ENCODE data around the gene PRRC2B.
"Not testable (repeated sequence)": the region's sequence is repeated elsewhere in the genome, so short reads cannot be mapped to it uniquely, and the experiment has no call there.

Gene PRRC2B

DNA sequence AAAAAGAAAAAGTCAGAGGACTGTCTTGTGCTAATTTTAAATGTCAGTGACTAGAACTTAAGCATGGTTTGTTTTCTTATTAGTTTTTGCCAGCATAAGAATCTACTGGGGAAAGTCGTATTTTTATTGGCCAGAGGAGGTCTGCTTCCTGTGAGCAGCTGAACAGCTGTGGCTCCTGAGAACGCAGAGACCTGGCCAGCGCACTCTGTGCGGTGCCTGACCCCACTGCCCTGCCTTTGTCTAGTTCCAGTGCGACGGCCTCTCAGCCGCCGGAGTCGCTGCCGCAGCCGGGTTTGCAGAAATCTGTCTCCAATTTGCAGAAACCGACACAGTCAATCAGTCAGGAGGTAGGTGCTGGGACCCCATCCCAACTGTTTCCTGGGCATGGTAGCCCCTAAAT, 42.5 kb downstream of the PRRC2B start:
- DNase-seq (ENCODE audit: low read depth), result no peak

DNA sequence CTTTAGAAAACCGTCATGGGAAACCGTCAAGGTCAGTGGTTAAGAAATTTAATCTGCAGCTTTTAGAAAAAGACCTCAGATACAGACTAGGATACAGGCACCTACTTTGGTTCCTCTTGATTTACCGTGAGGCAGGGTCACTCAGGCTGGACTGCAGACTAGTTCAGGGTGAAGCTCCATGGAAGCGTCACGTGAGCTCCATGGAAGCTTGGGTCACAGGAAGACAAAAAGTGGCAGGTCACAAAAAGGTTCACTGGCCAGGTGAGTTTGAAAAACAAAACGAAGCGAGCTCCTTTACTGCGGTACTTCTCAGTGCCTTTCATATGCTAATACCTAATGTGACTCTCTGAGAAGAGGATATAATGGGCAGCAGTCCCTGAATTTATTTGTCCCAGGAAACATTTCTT, 43.0 kb downstream of the PRRC2B start:
- no peak for DNase-seq (ENCODE audit: low read depth)

DNA sequence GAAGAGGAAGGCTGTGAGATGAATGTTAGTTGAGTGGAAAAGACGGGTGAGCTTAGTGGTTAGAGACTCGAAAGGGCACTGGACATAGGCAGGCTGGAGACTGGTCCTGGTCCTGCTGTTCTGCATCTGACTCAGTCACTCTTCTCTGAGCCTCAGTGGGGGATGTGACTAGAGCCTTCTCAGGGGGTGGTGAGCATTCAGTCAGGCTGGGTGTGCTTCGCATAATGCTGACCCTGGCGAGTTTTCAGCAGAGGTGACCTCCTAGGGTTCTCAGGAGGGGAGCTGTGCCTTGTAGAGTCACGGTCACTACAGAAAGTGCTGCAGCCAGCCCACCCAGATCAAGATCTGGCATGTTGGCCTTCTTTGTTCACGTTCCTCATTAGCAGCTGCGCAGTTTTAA, 44.3 kb downstream of the PRRC2B start:
- DNase-seq (ENCODE audit: low read depth), result no peak

DNA sequence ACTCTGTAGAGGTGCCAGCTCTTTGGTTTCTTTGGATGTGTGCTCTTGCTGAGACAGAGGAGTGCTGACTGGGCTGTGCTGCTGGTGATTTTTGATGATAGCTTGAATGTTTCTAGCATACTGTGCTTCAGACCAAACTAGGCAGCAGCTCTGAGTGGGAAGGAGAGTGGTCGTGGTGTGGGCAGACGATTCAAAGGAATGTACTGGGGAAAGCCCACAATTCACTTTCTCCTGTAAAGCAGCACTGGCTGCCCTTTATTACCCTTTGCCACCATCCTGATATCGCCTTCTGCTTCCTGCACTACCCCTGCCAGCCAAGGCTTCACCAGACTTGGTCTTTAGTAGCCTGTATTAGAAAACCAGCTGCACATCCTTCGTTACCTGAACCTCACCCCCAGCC, 45.3 kb downstream of the PRRC2B start:
- no peak for DNase-seq (ENCODE audit: low read depth)

DNA sequence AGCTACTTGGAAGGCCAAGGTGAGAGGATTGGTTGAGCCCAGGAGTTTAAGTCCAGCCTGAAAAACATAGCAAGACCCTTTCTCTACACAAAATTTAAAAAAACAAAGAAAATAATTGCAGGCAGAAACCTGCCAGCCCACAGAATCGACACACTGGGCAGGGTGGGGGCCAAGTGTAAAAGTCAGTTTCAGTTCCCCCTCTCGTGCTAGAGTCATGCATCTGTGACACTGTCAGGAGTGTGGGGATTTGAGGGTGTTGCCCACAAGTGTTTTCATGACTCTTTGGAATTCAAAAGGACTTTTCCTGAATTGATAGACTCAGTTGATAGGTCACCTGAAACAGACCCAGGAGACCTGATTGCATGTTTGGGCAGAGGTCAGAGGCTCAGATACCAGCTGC, 47.6 kb downstream of the PRRC2B start:
- no peak for DNase-seq (ENCODE audit: low read depth)

DNA sequence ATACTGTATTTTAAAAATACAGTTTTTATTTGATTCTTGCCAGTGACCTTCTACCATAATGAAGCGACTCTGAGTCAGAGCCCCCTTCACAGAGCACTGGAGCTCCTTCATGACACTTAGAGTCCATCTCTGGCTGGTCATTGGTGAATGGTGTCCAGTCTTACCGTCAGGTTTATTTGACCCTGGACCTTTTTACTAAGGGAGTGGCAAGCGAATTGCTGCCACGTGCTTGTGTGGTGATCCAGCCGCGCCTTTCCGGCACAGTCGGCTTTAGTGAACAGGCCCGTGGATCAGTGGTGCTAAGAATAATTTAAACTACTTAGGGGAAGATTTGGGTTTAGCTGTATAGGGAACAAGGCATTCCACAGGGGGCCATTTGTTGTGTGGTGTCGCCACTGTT, 48.5 kb downstream of the PRRC2B start:
- no peak for DNase-seq (ENCODE audit: low read depth)

DNA sequence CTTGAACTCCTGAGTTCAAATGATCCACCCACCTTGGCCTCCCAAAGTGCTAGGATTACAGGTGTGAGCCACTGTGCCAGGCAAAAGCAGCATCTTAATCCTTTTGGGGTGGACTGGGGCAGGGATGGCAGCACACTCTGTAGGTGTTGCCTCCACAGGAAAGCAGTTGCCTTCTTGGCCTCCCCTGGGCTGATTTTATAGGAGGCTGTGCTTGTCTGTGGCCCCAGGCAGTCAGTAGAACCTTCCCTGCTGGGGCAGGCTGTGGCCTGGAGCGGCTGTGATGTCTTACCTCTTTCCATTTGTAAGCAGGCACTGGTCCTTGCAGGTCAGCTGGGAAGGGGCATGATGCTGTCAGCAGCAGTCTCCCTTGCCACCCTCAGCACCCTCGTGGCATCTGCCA, 49.8 kb downstream of the PRRC2B start:
- DNase-seq (ENCODE audit: low read depth), result no peak

DNA sequence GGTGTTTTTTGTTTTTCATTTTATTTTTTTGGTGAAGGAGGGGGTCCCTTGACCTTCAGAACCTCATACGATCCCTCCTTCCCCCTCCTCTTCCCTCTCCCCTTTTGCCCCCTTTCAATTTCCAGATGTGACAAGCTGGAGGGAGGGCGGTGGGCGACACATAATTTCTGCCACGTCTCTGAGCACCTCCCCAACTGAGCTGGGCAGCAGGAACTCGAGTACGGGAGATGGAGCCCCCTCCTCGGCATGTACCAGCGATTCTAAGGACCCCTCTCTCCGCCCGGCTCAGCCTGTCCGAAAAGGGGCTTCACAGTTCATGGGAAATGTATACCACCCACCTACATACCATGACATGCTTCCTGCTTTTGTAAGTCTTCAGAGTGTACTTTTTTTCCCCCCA, 52.4 kb downstream of the PRRC2B start:
- DNase-seq (ENCODE audit: low read depth), result no peak

DNA sequence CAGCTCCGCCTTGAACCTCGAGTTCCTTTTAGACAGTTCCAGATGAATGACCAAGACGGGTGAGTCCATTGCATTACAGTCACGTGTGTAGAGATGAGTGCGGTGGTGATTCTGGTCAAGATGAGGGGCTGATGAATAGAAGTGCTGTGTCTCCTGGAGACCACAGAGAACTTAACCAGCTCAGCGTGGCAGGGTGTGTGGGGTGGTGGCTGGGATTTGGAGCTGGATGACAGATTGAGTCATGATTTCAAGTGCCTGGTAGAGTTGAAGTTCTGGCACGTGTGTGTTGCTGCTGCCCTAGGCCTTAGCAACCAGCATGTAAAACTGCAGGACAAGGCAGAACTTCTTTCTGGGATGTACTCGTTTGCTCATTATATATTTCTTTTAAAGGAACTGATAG, 53.3 kb downstream of the PRRC2B start:
- no peak for DNase-seq (ENCODE audit: low read depth)

DNA sequence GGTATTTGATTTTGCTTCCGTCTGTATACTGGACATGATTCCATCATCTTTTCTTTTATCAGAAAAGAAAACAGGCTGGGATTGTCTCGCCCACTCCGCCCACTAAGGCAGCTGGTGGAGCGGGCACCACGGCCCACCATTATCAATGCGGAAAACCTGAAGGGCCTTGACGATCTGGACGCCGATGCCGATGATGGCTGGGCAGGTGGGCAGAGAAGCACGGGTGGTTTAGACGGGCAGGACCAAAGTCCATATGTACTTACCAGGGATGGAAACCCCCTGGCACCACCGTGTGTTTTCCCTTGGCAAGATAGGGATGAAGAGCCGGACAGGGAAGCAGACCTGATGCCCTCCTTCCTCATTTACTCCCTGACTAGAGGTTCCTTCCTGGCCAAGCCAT, 53.7 kb downstream of the PRRC2B start:
- no peak for DNase-seq (ENCODE audit: low read depth)

DNA sequence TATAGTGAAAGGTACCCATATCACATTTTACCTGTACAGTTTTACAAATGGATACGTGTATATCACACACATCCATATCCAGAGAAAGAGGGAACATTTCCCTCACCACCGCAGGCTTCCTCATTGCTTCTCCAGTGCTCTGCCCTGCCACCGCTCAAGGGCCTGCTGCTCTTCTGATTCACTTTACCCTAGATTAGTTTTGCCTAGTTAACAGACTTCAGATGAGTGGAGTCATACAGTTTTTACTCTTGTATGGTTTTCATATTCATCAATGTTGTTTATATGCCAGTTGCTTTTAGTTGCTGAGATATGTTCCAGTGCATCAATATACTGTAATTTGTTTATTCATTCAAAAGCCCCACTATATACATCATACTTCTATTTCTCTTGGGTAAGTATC, 54.9 kb downstream of the PRRC2B start:
- no peak for DNase-seq (ENCODE audit: low read depth)

DNA sequence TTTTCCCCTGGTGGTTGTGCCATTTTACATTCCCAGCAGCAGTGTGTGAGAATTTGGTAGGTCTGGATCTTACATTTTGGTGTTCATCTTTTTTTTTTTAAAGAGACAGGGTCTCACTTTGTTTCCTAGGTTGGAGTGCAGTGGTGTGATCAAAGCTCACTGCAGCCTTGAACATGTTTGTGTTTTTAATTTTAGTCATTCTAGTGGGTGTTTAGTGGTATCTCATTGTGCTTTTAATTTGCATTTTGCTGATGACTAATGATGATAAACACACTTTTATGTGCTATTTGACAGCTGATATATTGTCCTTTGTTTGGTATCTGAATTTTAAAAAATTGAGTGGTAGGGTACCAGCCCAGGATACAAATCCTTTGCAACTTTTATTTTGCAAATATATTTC, 55.4 kb downstream of the PRRC2B start:
- no peak for DNase-seq (ENCODE audit: low read depth)

DNA sequence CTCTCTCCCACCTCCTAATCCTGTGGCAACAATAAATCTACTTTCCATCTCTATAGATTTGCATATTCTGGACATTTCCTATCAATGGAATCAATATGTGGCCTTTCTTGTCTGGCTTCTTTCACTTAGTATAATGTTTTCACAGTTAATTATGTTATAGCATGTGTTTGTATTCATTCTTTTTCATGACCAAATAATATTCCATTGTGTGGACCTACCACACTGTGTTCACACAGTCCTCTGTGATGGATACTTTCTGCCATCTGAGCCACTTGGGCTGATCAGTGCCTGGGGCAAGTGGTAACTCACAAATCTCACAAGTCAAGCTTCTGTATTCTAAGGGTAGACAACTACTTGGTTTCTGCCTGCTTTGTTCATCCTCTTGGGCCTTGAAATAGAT, 60.1 kb downstream of the PRRC2B start:
- no peak for DNase-seq (ENCODE audit: low read depth)

DNA sequence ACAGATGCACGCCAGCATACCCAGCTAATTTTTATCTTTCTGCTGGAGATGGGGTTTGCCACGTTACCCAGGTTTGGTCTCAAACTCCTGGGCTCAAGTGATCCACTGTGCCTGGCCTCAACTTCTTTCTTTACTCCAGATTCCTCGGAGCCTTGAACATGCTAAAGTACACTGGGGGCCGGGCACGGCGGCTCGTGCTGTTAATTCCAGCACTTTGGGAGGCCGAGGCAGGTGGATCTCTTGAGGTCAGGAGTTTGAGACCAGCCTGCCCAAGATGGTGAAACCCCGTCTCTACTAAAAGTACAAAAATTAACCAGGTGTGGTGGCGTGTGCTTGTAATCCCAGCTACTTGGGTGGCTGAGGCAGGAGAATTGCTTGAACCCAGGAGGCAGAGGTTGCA, 61.8 kb downstream of the PRRC2B start:
- not testable (repeated sequence) for DNase-seq (ENCODE audit: low read depth)

DNA sequence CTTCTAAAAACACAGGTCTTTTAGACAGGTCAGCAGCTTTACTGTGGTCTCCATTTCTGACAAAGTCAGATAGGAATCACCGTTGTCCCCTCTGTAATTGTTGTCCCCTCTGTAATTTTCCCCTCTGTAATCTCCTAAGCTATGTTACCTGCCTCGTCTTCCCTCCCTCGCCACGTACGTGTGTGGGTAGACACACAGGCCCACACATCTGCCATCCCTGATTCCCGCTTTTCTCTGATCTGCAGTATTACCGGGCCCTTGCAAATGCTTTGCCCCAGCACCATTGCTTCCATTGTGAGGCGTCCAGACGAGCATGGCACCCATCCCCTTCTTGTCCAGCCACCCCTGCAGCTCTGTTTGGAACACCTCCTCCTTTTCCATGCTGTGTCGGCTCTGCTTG, 63.9 kb downstream of the PRRC2B start:
- DNase-seq (ENCODE audit: low read depth), result no peak

DNA sequence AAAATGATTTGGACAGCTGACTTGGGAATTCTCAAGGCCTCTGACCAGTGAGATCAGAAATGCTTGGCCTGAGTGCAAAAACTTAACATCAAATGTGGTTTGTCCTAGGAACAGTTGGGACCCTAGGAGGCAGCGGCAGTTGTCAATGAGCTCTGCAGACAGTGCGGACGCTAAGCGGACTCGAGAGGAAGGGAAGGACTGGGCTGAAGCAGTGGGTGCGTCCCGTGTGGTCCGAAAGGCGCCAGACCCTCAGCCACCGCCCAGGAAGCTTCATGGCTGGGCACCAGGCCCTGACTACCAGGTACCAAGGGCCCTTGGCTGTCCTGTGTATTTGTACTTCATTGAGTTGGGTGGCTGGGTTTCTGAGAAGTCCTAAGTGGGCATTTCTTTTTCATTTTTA, 65.2 kb downstream of the PRRC2B start:
- no peak for DNase-seq (ENCODE audit: low read depth)

DNA sequence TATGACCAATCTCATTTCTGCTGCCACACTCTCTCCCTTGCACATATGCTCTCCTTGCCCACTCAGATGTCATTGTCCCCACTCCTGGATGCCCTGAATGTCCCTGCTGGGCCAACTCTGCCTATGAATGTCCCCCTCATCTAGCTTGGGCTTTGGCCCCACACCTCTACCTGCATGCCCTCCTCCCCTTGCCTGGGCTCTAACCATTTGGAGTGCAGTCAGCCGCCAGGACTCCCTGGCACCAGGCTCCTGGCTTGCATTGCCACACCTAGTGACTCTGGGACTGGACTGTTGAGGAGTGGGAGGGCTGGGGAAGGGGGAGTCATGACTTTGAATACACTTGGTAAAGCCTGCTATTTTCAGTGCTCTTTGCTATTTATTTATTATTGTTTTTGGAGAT, 67.3 kb downstream of the PRRC2B start:
- no peak for DNase-seq (ENCODE audit: low read depth)

DNA sequence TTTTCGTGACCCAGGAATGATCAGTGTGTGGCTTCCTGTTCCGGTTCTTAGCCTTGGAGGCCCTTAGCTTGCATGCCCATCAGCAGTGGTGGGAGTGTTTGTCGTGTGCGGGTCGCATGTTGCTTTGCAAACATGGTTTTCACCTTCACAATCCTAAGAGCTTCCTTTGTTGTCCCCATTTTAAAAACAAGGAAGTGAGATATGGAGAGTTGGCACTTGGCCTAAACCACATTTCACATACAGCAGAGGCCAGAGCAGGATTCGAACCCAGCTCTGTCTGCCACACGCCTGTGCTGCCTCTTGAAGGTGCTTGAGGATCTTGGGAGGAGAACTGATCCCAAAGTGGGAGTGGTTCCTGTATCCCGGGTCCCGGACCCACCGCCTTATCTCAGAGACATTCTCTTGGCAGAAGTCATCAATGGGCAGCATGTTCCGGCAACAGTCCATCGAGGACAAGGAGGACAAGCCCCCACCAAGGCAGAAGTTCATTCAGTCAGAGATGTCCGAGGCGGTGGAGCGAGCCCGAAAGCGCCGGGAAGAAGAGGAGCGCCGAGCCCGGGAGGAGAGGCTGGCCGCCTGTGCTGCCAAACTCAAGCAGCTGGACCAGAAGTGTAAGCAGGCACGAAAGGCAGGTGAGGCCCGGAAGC, 70.6 kb downstream of the PRRC2B start:
- DNase-seq (ENCODE audit: low read depth), result no peak

DNA sequence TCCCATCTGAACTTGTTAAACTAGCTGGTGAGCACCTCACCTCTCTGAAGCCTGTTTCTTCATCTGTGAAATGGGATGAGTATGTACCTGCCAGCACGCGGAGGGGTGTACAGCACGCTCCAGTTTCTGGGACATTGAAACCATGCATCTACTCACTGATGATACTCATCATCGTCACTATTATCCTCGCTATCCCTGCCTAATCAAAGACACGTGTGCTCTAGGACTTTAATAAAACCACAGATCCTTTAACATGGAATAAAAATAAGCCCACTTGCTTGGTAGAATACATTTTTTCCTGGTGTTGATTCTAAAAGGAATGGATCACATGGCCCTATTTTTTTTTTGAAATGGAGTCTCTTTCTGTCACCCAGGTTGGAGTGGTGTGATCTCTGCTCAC, 71.5 kb downstream of the PRRC2B start:
- no peak for DNase-seq (ENCODE audit: low read depth)

DNA sequence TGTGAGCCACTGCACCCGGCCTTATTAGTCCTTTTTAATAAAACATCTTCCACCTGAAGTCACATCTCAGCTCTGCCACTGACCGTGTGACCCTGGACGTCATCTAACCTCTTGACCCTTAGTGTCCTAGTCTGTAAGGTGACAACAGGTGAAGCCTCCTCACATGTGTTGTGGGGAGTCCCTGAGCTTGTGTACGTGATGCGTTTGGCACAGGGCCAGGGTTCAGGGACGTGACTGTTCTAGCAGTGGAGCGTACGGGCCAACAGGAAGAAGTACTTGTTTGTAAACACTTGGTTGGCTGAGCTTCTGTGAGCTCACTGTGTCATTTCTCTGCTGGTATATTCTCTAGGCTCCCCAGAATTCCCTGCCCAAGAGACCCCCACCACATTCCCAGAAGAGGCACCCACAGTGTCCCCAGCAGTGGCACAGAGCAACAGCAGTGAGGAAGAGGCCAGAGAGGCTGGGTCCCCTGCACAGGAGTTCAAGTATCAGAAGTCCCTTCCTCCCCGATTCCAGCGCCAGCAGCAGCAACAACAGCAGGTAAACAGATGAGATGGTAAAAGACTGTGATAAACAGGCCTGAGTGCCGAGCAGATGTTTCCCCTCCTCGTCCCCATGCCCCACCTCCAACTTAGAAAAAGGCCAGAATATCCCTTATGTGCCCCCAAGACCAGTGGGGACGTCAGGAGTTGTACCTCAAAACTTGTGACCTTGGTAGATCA, 73.5 kb downstream of the PRRC2B start:
- DNase-seq (ENCODE audit: low read depth), result no peak

DNA sequence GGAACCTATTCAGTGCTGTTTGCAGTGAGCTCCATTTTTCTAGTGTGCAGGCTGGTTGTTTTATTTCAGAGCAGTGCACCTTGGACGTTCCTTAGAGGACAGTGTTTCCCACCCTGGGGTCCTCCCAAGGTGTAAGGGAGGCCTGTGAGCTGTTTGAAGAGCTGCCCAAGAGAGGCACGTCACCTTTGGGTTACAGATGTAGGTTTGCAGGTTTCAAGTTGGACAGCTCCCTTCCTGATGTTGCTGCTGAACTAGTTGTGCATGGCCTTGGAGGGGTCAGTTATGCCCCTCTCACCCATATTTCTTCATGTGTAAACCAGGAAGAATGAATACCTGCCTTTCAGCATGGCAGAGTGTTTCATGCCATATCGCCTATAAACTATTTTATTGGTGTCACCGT, 74.1 kb downstream of the PRRC2B start:
- DNase-seq (ENCODE audit: low read depth), result no peak

DNA sequence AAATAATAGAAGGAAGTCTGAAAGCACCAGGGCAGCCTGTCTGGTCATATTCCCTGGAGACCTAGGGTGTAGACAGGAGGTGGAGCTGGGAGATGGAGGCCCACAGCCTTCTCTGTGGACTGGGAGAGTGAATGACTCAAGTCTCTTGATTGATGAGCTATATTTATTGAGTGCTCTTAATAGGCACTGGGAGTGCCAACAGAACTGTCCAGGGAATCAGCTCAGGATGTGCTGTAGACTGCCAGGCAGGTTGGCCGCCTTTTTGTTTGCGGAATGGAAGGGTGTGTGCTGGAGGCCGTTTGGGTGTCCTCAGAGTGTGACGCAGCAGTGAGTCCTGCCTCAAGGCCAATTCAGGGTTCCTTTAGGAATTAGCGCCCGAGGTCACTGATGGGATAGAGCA, 75.5 kb downstream of the PRRC2B start:
- DNase-seq (ENCODE audit: low read depth), result no peak

DNA sequence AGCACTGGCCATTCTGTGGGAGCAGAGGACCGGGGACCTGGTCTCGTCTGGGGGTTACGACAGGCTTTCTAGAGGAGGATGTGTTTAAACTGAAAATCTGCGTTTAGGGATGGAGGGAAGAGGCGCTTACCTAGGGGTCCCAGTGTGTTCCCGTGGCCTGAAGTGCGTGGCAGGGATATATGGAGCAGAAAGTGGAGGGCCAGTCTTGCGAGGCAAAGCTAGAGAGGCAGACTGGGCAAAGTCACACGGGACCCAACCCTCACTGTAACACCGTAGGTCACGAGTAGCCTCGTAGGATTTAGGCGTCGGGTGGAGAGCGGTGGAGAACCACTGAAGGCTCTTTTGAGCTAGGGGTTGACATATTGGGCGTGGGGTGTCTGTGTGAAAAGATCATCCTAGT, 76.1 kb downstream of the PRRC2B start:
- no peak for DNase-seq (ENCODE audit: low read depth)

DNA sequence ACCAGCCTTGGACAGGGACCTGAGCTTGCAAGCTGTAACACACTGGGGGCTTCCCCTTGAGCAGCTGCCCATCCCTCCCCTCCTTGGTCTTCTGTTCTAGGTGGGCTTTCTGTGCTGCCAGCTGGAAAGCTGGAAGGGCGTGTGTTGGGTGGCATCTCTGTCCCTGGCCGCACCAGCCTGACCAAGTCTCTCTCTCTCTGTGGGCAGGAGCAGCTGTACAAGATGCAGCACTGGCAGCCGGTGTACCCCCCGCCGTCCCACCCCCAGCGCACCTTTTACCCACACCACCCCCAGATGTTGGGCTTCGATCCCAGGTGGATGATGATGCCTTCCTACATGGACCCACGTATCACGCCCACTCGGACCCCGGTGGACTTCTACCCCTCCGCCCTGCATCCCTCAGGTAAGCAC, 76.7 kb downstream of the PRRC2B start:
- no peak for DNase-seq (ENCODE audit: low read depth)

Measured in non-pigmented ciliary epithelial cell (primary cell).